Ishikawa (cell line): ENCODE data around the gene KANK3.

Experiments used
- CEBPB ChIP-seq: IDR thresholded peaks from 2 replicates; pipeline ENCODE4 v1.6.1; 2012
- CREB1 ChIP-seq: IDR thresholded peaks from 2 replicates; pipeline ENCODE4 v1.6.1; 2012; ENCODE audit warnings: low read depth
- RAD21 ChIP-seq: IDR thresholded peaks from 2 replicates; pipeline ENCODE4 v1.6.1; 2012; ENCODE audit warnings: low read depth
- TF ChIP-seq, protein P1 (sequence below): IDR thresholded peaks from 2 replicates; pipeline ENCODE4 v1.6.1; 2012; ENCODE audit warnings: low read depth, mild to moderate bottlenecking
- TF ChIP-seq, protein P2 (sequence below): IDR thresholded peaks from 2 replicates; pipeline ENCODE4 v1.6.1; 2012

DNA sequence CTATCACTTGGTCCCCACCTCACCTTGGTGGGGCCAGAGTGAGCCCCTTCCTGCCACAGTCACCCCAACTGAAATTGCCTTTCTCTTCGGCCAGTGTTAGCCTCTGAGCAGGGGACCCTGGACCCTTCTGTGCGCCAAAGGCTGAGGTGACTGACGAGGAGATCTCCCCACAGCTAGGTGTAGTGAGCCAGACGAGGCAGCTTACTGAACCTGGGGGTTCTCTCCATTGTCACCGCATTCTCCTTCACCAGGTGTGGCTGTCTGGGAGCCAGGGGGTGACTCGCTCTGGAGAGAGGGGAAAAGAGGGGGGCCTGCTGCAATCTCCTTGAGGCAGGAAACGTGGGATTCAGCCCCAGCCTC is 20.4 kb downstream of the KANK3 start:
- TF ChIP-seq, protein P1, sequence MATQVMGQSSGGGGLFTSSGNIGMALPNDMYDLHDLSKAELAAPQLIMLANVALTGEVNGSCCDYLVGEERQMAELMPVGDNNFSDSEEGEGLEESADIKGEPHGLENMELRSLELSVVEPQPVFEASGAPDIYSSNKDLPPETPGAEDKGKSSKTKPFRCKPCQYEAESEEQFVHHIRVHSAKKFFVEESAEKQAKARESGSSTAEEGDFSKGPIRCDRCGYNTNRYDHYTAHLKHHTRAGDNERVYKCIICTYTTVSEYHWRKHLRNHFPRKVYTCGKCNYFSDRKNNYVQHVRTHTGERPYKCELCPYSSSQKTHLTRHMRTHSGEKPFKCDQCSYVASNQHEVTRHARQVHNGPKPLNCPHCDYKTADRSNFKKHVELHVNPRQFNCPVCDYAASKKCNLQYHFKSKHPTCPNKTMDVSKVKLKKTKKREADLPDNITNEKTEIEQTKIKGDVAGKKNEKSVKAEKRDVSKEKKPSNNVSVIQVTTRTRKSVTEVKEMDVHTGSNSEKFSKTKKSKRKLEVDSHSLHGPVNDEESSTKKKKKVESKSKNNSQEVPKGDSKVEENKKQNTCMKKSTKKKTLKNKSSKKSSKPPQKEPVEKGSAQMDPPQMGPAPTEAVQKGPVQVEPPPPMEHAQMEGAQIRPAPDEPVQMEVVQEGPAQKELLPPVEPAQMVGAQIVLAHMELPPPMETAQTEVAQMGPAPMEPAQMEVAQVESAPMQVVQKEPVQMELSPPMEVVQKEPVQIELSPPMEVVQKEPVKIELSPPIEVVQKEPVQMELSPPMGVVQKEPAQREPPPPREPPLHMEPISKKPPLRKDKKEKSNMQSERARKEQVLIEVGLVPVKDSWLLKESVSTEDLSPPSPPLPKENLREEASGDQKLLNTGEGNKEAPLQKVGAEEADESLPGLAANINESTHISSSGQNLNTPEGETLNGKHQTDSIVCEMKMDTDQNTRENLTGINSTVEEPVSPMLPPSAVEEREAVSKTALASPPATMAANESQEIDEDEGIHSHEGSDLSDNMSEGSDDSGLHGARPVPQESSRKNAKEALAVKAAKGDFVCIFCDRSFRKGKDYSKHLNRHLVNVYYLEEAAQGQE = no peak
- TF ChIP-seq, protein P2, sequence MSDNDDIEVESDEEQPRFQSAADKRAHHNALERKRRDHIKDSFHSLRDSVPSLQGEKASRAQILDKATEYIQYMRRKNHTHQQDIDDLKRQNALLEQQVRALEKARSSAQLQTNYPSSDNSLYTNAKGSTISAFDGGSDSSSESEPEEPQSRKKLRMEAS = no peak
- TF ChIP-seq CREB1 (no peak), CEBPB (no peak), RAD21 (no peak)
